GM21390 (cell line): ENCODE results near the gene SNX7.

Source experiments
- ATAC-seq: cut with Tn5 transposase; IDR thresholded peaks from one replicate; pipeline ENCODE4 v1.9.1; 2021; ENCODE audit not compliant: unreplicated experiment

SNX7 gene

GRCh38 chr1:98661544-98662355 is at the start of gene SNX7:
SNX7 (plus strand) TSS chr1:98661721; CDS start chr1:98661732, 11 bp downstream.
- peak; percentile 88 for ATAC-seq

- no peak for ATAC-seq
Observed at GRCh38 chr1:98637316-98637715, 24.2 kb upstream of the SNX7 start.

GRCh38 chr1:98638185-98638584 is 23.3 kb upstream of the SNX7 start:
- no peak for ATAC-seq

GRCh38 chr1:98644510-98644909 is 17.0 kb upstream of the SNX7 start:
- no peak for ATAC-seq

GRCh38 chr1:98651116-98651632 is 10.3 kb upstream of the SNX7 start:
- ATAC-seq, result no peak

- ATAC-seq, result no peak
Observed at GRCh38 chr1:98653123-98653522, 8.4 kb upstream of the SNX7 start.

GRCh38 chr1:98659879-98660278 is 1.6 kb upstream of the SNX7 start:
- ATAC-seq, result no peak

- no peak for ATAC-seq
Observed at GRCh38 chr1:98660940-98661543, 479 bp upstream of the SNX7 start.

- no peak for ATAC-seq
Observed at GRCh38 chr1:98662356-98662670, 792 bp downstream of the SNX7 start.

GRCh38 chr1:98668733-98669132 is 7.2 kb downstream of the SNX7 start:
- no peak for ATAC-seq

- no peak for ATAC-seq
Observed at GRCh38 chr1:98669355-98670296, 8.1 kb downstream of the SNX7 start.

- no peak for ATAC-seq
Observed at GRCh38 chr1:98672189-98672588, 10.7 kb downstream of the SNX7 start.

- no peak for ATAC-seq
Observed at GRCh38 chr1:98674075-98674781, 12.7 kb downstream of the SNX7 start.

- ATAC-seq, result no peak
Observed at GRCh38 chr1:98675282-98675681, 13.8 kb downstream of the SNX7 start.

GRCh38 chr1:98677288-98677687 is 15.8 kb downstream of the SNX7 start:
- ATAC-seq, result no peak

- ATAC-seq, result no peak
Observed at GRCh38 chr1:98681812-98682211, 20.3 kb downstream of the SNX7 start.

- peak; percentile 63 for ATAC-seq
Observed at GRCh38 chr1:98688110-98688739, 26.7 kb downstream of the SNX7 start.

GRCh38 chr1:98690576-98690975 is 29.1 kb downstream of the SNX7 start:
- ATAC-seq, result no peak

- ATAC-seq, result no peak
Observed at GRCh38 chr1:98692482-98692881, 31.0 kb downstream of the SNX7 start.

GRCh38 chr1:98693385-98693784 is 31.9 kb downstream of the SNX7 start:
- no peak for ATAC-seq
